NCI-H1105 (cell line): ENCODE measurements around the gene BRF1.

ENCODE experiments used
- DNase-seq: peaks from one replicate; lab custom pipeline; 2025; lab: John Stamatoyannopoulos, UW

BRF1 gene

GRCh38 chr14:105228562-105228961 lies 72.2 kb downstream of the BRF1 start:
- DNase-seq = no peak

GRCh38 chr14:105227346-105227745 lies 73.5 kb downstream of the BRF1 start:
- no peak for DNase-seq

GRCh38 chr14:105226198-105226597 lies 74.6 kb downstream of the BRF1 start:
- DNase-seq = no peak

- no peak for DNase-seq
Measured at GRCh38 chr14:105224845-105225570, 75.8 kb downstream of the BRF1 start.

GRCh38 chr14:105223770-105224544 lies 76.8 kb downstream of the BRF1 start:
- DNase-seq = no peak

GRCh38 chr14:105223260-105223659 lies 77.5 kb downstream of the BRF1 start:
- no peak for DNase-seq

- DNase-seq = no peak
Measured at GRCh38 chr14:105221598-105222178, 79.1 kb downstream of the BRF1 start.

GRCh38 chr14:105220699-105221597 lies 79.9 kb downstream of the BRF1 start:
- no peak for DNase-seq

GRCh38 chr14:105219753-105220152 lies 81.0 kb downstream of the BRF1 start:
- no peak for DNase-seq

- no peak for DNase-seq
Measured at GRCh38 chr14:105219043-105219612, 81.7 kb downstream of the BRF1 start.

- no peak for DNase-seq
Measured at GRCh38 chr14:105218611-105219010, 82.2 kb downstream of the BRF1 start.

- DNase-seq = no peak
Measured at GRCh38 chr14:105217774-105218173, 83.0 kb downstream of the BRF1 start.

- DNase-seq = no peak
Measured at GRCh38 chr14:105216490-105217247, 84.1 kb downstream of the BRF1 start.

- DNase-seq = no peak
Measured at GRCh38 chr14:105215602-105216001, 85.2 kb downstream of the BRF1 start.

- DNase-seq = no peak
Measured at GRCh38 chr14:105214324-105214915, 86.4 kb downstream of the BRF1 start.

- no peak for DNase-seq
Measured at GRCh38 chr14:105213361-105213760, 87.4 kb downstream of the BRF1 start.

GRCh38 chr14:105212541-105213300 lies 88.1 kb downstream of the BRF1 start:
- DNase-seq = no peak

GRCh38 chr14:105211758-105212089 lies 89.1 kb downstream of the BRF1 start:
- no peak for DNase-seq

- no peak for DNase-seq
Measured at GRCh38 chr14:105211086-105211757, 89.6 kb downstream of the BRF1 start.
